Raji (cell line): ENCODE data around the gene ANKRD44.

ENCODE experiments used
- POLR2A ChIP-seq: IDR thresholded peaks from 2 replicates; pipeline ENCODE4 v1.6.1; 2011; ENCODE audit warnings: low read depth, low read length, control low read depth; ENCODE audit not compliant: insufficient read depth

The ANKRD44 gene

DNA sequence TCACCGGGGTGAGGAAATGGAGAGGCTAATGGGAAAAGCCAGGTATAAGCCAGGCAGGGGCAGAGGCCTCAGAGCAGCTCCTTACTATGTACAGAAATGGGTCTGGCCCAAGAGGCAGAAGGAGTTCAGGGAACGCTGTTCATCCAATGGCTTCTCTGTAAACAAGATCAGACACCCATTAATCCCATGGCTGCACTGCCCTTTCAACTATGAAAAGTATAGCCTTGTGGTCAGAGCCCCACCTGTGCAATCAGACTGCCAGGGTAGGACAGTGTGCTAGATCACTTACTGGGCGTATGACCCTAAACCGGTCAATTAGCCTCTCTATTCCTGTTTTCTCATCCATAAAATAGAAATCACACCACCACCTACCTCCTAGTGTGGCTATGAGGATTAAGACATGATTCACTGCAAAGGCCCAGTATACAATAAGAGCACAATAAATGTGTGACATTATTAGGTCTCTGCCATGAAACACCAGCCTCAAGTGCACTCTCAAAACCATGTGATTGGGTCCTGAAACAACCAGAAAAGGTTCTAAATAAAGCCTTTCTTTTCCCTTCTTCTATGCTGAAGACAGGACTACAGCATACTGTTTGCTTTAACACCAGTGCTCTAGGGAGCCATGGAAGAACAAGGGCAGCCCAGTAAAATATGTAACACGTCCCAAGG, 4.4 kb downstream of the ANKRD44 start:
- TF ChIP-seq POLR2A: no peak

DNA sequence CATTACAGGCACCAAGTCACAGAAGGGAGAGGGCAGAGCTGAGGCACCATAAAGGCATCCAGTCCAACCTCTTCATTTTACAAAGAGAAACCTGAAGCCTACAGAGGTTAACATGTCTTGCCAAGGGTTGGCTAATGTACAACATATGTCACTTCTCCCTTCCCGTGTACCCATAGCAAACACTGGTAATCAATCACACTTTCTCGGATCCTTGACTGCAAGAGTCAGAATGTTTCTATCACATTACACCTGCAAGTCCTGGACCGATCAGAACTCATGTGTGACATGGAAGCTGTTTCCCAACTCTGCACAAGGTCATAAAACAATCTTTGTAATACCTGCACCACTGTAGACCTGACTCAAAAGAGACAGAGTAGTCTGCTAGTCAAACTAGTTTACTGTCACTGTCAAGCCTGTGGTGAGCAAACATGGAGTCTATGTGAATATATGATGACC, 6.0 kb downstream of the ANKRD44 start:
- TF ChIP-seq POLR2A: no peak

DNA sequence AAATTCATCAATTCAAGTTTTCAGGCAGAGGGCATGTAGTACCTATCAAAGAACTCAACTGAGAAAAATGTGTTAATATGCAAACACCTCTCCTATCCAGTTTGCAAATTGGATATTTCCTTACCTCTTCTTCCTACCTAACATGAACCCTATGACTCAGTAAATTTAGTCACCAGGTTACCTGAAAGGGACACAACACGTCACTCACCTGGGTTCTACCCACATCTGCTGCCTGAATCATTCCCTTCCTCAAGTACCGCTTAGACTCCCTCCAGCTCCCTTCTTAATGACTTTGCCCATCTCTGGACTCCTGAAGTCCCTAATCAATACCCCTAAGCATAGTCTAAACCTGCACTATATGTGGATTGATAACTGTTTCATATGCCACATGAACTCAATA, 10.4 kb downstream of the ANKRD44 start:
- no peak for TF ChIP-seq POLR2A

- no peak for TF ChIP-seq POLR2A
Observed at GRCh38 chr2:197298609-197299008, 12.0 kb downstream of the ANKRD44 start.

DNA sequence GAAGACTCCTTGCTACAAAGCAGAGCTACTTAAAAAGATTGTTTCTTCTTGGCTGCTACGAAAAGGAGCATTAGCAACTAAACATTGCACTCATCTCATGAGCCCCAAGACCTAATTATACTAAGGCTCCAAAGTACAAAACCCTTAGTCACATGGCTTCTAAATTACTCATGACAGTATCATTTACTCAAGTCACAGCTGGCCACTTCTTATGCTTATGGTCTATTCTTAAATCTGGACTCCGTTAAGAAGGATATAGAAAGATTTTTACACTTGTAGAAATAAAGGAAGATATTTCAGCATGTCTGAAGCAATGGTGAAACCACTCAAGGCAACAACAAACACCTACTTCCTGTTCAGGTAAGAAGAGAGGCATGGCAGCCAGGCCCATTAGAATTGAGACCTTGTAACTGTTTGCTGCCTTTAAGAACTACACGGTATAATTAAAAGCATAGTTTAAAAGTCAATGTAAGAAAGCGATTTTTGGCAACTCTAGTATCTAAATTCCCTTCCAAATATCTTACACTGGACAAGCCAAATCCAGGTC, 12.7 kb downstream of the ANKRD44 start:
- no peak for TF ChIP-seq POLR2A

GRCh38 chr2:197297266-197297665, 13.3 kb downstream of the ANKRD44 start:
- TF ChIP-seq POLR2A: no peak

- no peak for TF ChIP-seq POLR2A
Observed at GRCh38 chr2:197296835-197297234, 13.7 kb downstream of the ANKRD44 start.

- TF ChIP-seq POLR2A: no peak
Observed at GRCh38 chr2:197294260-197294659, 16.3 kb downstream of the ANKRD44 start.

DNA sequence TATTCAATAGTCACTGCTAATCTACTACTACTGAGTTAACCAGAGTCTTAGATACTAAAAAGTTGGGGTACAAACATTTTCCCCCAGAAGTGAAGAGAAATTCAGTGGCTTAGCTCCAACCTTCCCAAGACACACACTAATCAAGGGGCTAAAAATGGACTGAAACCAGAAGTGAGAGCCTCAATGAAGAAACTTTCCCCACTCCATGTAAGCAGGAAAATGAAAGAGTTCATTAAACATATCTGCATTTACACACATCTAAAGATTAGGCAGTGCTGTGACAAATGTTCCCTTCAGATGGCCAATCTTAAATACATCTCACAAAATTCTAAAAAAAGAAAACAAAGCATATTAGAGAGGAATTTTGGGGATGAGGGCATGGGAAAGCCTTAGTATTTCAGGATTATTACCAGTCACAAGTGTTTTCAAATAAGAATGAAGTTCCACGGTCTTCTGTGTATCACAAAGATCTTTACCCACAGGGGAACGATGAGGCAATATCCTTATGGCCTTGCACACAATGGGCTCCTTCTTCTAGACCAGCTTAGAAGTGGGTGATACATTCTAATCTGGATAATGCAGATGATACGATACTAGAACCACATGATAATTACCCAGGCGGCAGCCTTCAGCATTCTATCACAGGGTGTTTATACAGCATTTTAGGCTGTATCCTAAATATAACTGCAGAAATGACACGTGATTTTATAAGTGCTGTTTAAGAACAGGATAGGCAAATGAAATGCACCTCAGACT, 17.1 kb downstream of the ANKRD44 start:
- peak; percentile 49; the same call in 1 of the 2 replicates for TF ChIP-seq POLR2A

DNA sequence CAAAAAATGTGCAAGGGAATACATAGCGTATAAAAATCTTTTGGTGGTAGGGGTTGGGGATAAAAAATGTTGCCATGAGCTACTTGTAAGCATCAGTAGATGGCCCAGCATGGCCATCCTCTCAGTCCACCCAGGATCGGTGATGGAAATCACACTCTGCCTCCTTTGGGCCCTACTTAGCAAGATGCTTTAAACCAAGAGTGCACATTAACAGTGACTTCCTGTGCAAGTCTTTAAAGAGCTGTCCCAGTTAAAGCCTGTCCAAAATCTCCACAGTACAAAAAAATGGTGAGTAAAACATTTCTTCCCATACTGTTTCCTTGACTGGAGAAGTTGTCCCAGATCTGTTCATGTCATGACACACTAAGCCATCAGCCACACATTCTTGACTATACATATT, 18.0 kb downstream of the ANKRD44 start:
- no peak for TF ChIP-seq POLR2A

- TF ChIP-seq POLR2A: no peak
Observed at GRCh38 chr2:197286805-197287595, 23.6 kb downstream of the ANKRD44 start.

- no peak for TF ChIP-seq POLR2A
Observed at GRCh38 chr2:197285361-197285760, 25.2 kb downstream of the ANKRD44 start.

- no peak for TF ChIP-seq POLR2A
Observed at GRCh38 chr2:197284956-197285355, 25.6 kb downstream of the ANKRD44 start.

GRCh38 chr2:197281421-197281820, 29.2 kb downstream of the ANKRD44 start:
- no peak for TF ChIP-seq POLR2A

GRCh38 chr2:197280015-197280702, 30.4 kb downstream of the ANKRD44 start:
- no peak for TF ChIP-seq POLR2A
